PC-9 (cell line): ENCODE measurements around the gene PVALB. TPM values are rescaled to one million over a fixed set of nuclear protein-coding genes. Genes with fewer than 3 reads are reported as not detected.

ENCODE experiments used
- BruUV-seq: library from RNA; stranded (reverse); fragments of 400-500 nt; replicated peaks from 2 replicates; lab custom pipeline; 2021; lab: Mats Ljungman, UMichigan
- CTCF ChIA-PET: fragments of 300-600 bp; sonication (Branson Sonifier 250); formaldehyde crosslinking; loops from one replicate; lab custom pipeline; 2022; ENCODE audit warnings: antibody characterized with exemption; lab: Charles Lee
- POLR2A ChIA-PET: fragments of 300-600 bp; sonication (Branson Sonifier 250); formaldehyde crosslinking; loops from one replicate; lab custom pipeline; 2022; ENCODE audit warnings: antibody characterized with exemption; ENCODE audit not compliant: unreplicated experiment; lab: Charles Lee
- DNase-seq, 2 experiments: peaks; one replicate each; pipeline versions ENCODE4 v3.0.0 to v3.0.0-alpha.2; 2015 to 2022; ENCODE audit warnings: mixed read lengths in 1 of 2
- H2AFZ ChIP-seq: fragments of 200-600 bp; sonication (generic); 2 replicates; pipeline ENCODE4 v1.8.1; 2017; ENCODE audit warnings: antibody characterized with exemption
- H3F3A ChIP-seq: fragments of 200-600 bp; sonication (generic); 2 replicates; pipeline ENCODE4 v1.8.1; 2017; ENCODE audit warnings: antibody characterized with exemption, mild to moderate bottlenecking, low read depth; ENCODE audit not compliant: insufficient read depth
- H3K27ac ChIP-seq: fragments of 200-600 bp; sonication (generic); 2 replicates; pipeline ENCODE4 v1.6.1; 2016; ENCODE audit warnings: mixed run types
- H3K27me3 ChIP-seq: fragments of 200-600 bp; sonication (generic); 2 replicates; pipeline ENCODE4 v1.6.1; 2016; ENCODE audit warnings: low read depth, mixed run types; ENCODE audit not compliant: insufficient read depth
- H3K36me3 ChIP-seq: fragments of 200-600 bp; sonication (generic); 2 replicates; pipeline ENCODE4 v1.6.1; 2016; ENCODE audit warnings: low read depth, mixed run types
- H3K4me1 ChIP-seq: fragments of 200-600 bp; sonication (generic); replicated peaks from 2 replicates; pipeline ENCODE4 v1.6.1; 2016; ENCODE audit warnings: mixed run types; ENCODE audit not compliant: insufficient read depth
- H3K4me2 ChIP-seq: fragments of 200-600 bp; sonication (generic); 2 replicates; pipeline ENCODE4 v1.6.1; 2017; ENCODE audit warnings: mixed run types
- H3K4me3 ChIP-seq: fragments of 200-600 bp; sonication (generic); 2 replicates; pipeline ENCODE4 v1.6.1; 2016; ENCODE audit warnings: mixed run types
- H3K79me2 ChIP-seq: fragments of 200-600 bp; sonication (generic); 2 replicates; pipeline ENCODE4 v1.6.1; 2017; ENCODE audit warnings: low read depth, mixed run types
- H3K9me2 ChIP-seq: fragments of 200-600 bp; sonication (generic); 2 replicates; pipeline ENCODE4 v1.8.1; 2017; ENCODE audit warnings: mild to moderate bottlenecking; ENCODE audit not compliant: insufficient read depth
- H3K9me3 ChIP-seq: fragments of 200-600 bp; sonication (generic); 2 replicates; pipeline ENCODE4 v1.8.1; 2016; ENCODE audit warnings: low read depth; ENCODE audit not compliant: insufficient read depth
- H4K20me1 ChIP-seq: fragments of 200-600 bp; sonication (generic); 2 replicates; pipeline ENCODE4 v1.8.1; 2017; ENCODE audit not compliant: insufficient read depth
- CTCF ChIP-seq: fragments of 200-600 bp; sonication (generic); conservative IDR thresholded peaks from 2 replicates; pipeline ENCODE4 v1.6.1; 2017; ENCODE audit warnings: mixed run types, antibody characterized with exemption, mild to moderate bottlenecking, moderate library complexity
- EZH2 ChIP-seq: fragments of 200-600 bp; sonication (generic); IDR thresholded peaks from 2 replicates; pipeline ENCODE4 v1.8.0; 2017; ENCODE audit warnings: antibody characterized with exemption, low read depth
- intact Hi-C: fragments of 100-400 bp; cut with micrococcal nuclease; formaldehyde crosslinking; loops from one replicate; pipeline ENCODE4 v1.10.0; 2022; ENCODE audit not compliant: unreplicated experiment
- total RNA-seq: library from RNA; stranded (reverse); gene quantifications from 2 replicates; pipeline ENCODE4 v1.2.3, GENCODE V29; 2021

The PVALB gene
- total RNA-seq, 1 experiment from 2014 or later, result not detected

GRCh38 chr22:36808721-36809344, 8.0 kb downstream of the PVALB start:
- Histone ChIP-seq H3K4me2 (peak overlapping the region; percentile 1; the same call in 1 of the 2 replicates), H3K36me3 (no peaks in the 10 kb centered on the region), H3K4me1 (peaks cover 22% of the 10 kb centered on the region), H3K27ac (no peak overlapping the region), H4K20me1 (no peaks in the 10 kb centered on the region), H3K27me3 (peaks cover 31% of the 10 kb centered on the region), H3K9me3 (no peaks in the 10 kb centered on the region), H3K9me2 (no peaks in the 10 kb centered on the region), H3K79me2 (no peaks in the 10 kb centered on the region), H3K4me3 (no peak overlapping the region), H3F3A (no peaks in the 10 kb centered on the region), H2AFZ (no peak overlapping the region)
- intact Hi-C loops, result no loop called here
- BruUV-seq, result no TSS peak
- POLR2A ChIA-PET, result no interaction called here
- peak in 1 of 2 experiments; percentile 66 for DNase-seq
- TF ChIP-seq EZH2 (no peak), CTCF (no peak)
- CTCF ChIA-PET, result no interaction called here

GRCh38 chr22:36807627-36808026, 9.2 kb downstream of the PVALB start:
- Histone ChIP-seq H3K27me3 (peaks cover 27% of the 10 kb centered on the region), H3K4me1 (peaks cover 22% of the 10 kb centered on the region), H3K9me3 (no peaks in the 10 kb centered on the region), H4K20me1 (no peaks in the 10 kb centered on the region), H3K4me2 (peak overlapping the region; percentile 1; the same call in 1 of the 2 replicates), H3K79me2 (no peaks in the 10 kb centered on the region), H3K36me3 (no peaks in the 10 kb centered on the region), H3K9me2 (no peaks in the 10 kb centered on the region), H3F3A (no peaks in the 10 kb centered on the region), H3K27ac (no peak overlapping the region), H2AFZ (no peak overlapping the region), H3K4me3 (no peak overlapping the region)
- peak in 1 of 2 experiments; percentile 45 for DNase-seq
- ChIA-PET POLR2A (no interaction called here), CTCF (interaction anchor here (0.7 kb wide), 1 partner anchor 11 kb away, joined by 3 read pairs; no protein-coding TSS in a partner anchor)
- intact Hi-C loops, result no loop called here
- TF ChIP-seq CTCF (no peak), EZH2 (no peak)
- BruUV-seq, result no TSS peak

GRCh38 chr22:36806835-36807234, 10.0 kb downstream of the PVALB start:
- TF ChIP-seq EZH2 (no peak), CTCF (no peak)
- Histone ChIP-seq H3K4me2 (no peak overlapping the region), H3K9me3 (no peaks in the 10 kb centered on the region), H2AFZ (no peak overlapping the region), H3K4me3 (no peak overlapping the region), H3K79me2 (no peaks in the 10 kb centered on the region), H3F3A (no peaks in the 10 kb centered on the region), H3K4me1 (peaks cover 22% of the 10 kb centered on the region), H4K20me1 (no peaks in the 10 kb centered on the region), H3K27ac (no peak overlapping the region), H3K27me3 (peaks cover 27% of the 10 kb centered on the region), H3K36me3 (no peaks in the 10 kb centered on the region), H3K9me2 (no peaks in the 10 kb centered on the region)
- POLR2A ChIA-PET, result no interaction called here
- no TSS peak for BruUV-seq
- CTCF ChIA-PET, result interaction anchor here (0.7 kb wide), 1 partner anchor 12 kb away, joined by 3 read pairs; no protein-coding TSS in a partner anchor
- no peak for DNase-seq
- intact Hi-C loops, result no loop called here
